NCI-H1092 treated with DMSO at 0.1 percent for 48 hours (cell line): ENCODE results near the gene PRKAG3.

Source experiments
- DNase-seq: peaks from one replicate; lab custom pipeline; 2025; lab: John Stamatoyannopoulos, UW

PRKAG3 gene

GRCh38 chr2:218813771-218814460 lies 17.7 kb downstream of the PRKAG3 start:
- DNase-seq: no peak

GRCh38 chr2:218812861-218813260 lies 18.7 kb downstream of the PRKAG3 start:
- no peak for DNase-seq

GRCh38 chr2:218812096-218812815 lies 19.3 kb downstream of the PRKAG3 start:
- DNase-seq: no peak

GRCh38 chr2:218811382-218811781 lies 20.2 kb downstream of the PRKAG3 start:
- DNase-seq: no peak

GRCh38 chr2:218810256-218810655 lies 21.3 kb downstream of the PRKAG3 start:
- no peak for DNase-seq

GRCh38 chr2:218809515-218809914 lies 22.1 kb downstream of the PRKAG3 start:
- DNase-seq: no peak

- DNase-seq: no peak
These were observed 24.0 kb downstream of the PRKAG3 start for GRCh38 chr2:218807626-218808025.

GRCh38 chr2:218806346-218806978 lies 25.1 kb downstream of the PRKAG3 start:
- no peak for DNase-seq

- no peak for DNase-seq
These were observed 26.0 kb downstream of the PRKAG3 start for GRCh38 chr2:218805627-218806026.

GRCh38 chr2:218804817-218805216 lies 26.8 kb downstream of the PRKAG3 start:
- no peak for DNase-seq

GRCh38 chr2:218802386-218802994 lies 29.1 kb downstream of the PRKAG3 start:
- DNase-seq: no peak

GRCh38 chr2:218799990-218800389 lies 31.6 kb downstream of the PRKAG3 start:
- DNase-seq: no peak

GRCh38 chr2:218798767-218799504 lies 32.7 kb downstream of the PRKAG3 start:
- no peak for DNase-seq

GRCh38 chr2:218796691-218797090 lies 34.9 kb downstream of the PRKAG3 start:
- DNase-seq: no peak

- no peak for DNase-seq
These were observed 39.2 kb downstream of the PRKAG3 start for GRCh38 chr2:218792433-218792832.

GRCh38 chr2:218788529-218789255 lies 42.9 kb downstream of the PRKAG3 start:
- no peak for DNase-seq

GRCh38 chr2:218786133-218786532 lies 45.5 kb downstream of the PRKAG3 start:
- DNase-seq: no peak

- no peak for DNase-seq
These were observed 46.5 kb downstream of the PRKAG3 start for GRCh38 chr2:218785103-218785502.

GRCh38 chr2:218783688-218784087 lies 47.9 kb downstream of the PRKAG3 start:
- no peak for DNase-seq

GRCh38 chr2:218782528-218782844 lies 49.1 kb downstream of the PRKAG3 start:
- no peak for DNase-seq

GRCh38 chr2:218781691-218782527 lies 49.7 kb downstream of the PRKAG3 start, which contains the start of gene CYP27A1:
Gene CYP27A1 (plus strand): TSS chr2:218782147. CDS start chr2:218782183, 36 bp downstream.
- peak; percentile 17 for DNase-seq
